Common myeloid progenitor, CD34-positive (primary cell): ENCODE results near the gene ARHGEF2.

Source experiments
- CTCF ChIA-PET: fragments of 350-600 bp; sonication (Branson Sonifier 250); formaldehyde crosslinking; loops from one replicate; lab custom pipeline; 2021; ENCODE audit warnings: antibody characterized with exemption; lab: Charles Lee
- POLR2A ChIA-PET: fragments of 350-600 bp; sonication (Branson Sonifier 250); formaldehyde crosslinking; loops from one replicate; lab custom pipeline; 2021; ENCODE audit warnings: antibody characterized with exemption; lab: Charles Lee
- DNase-seq, 3 donors: peaks; one replicate each; pipeline versions ENCODE4 v3.0.0 to v3.0.0-alpha.2; 2013
- H3K27ac ChIP-seq, 2 experiments: 1 replicate in 1 of 2; 2 replicates in 1 of 2; pipeline ENCODE4 v1.7.0; 2013; ENCODE audit warnings: inconsistent platforms in 2 of 2, low read length in 2 of 2, mild to moderate bottlenecking in 2 of 2, low read depth in 1 of 2, moderate library complexity in 1 of 2; ENCODE audit not compliant: severe bottlenecking in 2 of 2, insufficient read depth in 1 of 2, poor library complexity in 1 of 2
- H3K27me3 ChIP-seq, 5 experiments: replicated peaks in 2 of 5; 1 replicate in 3 of 5; 2 replicates in 2 of 5; pipeline versions ENCODE4 v1.6.1 to v1.7.0; 2013; ENCODE audit warnings: low read length in 4 of 5, mild to moderate bottlenecking in 2 of 5, moderate library complexity in 2 of 5, inconsistent platforms in 1 of 5; ENCODE audit not compliant: insufficient read depth in 5 of 5, control insufficient read depth in 4 of 5
- H3K36me3 ChIP-seq, 4 experiments: 1 replicate in 2 of 4; 2 replicates in 2 of 4; pipeline versions ENCODE4 v1.6.1 to v1.7.0; 2013; ENCODE audit warnings: low read length in 3 of 4, control low read depth in 1 of 4, mild to moderate bottlenecking in 1 of 4; ENCODE audit not compliant: control insufficient read depth in 4 of 4, insufficient read depth in 4 of 4
- H3K4me1 ChIP-seq, 4 experiments: 1 replicate in 3 of 4; 2 replicates in 1 of 4; pipeline versions ENCODE4 v1.6.1 to v1.7.1; 2013; ENCODE audit warnings: low read length in 3 of 4, mild to moderate bottlenecking in 3 of 4, control low read depth in 1 of 4, inconsistent platforms in 1 of 4, moderate library complexity in 1 of 4; ENCODE audit not compliant: control insufficient read depth in 4 of 4, insufficient read depth in 4 of 4; ENCODE audit errors: control extremely low read depth in 1 of 4
- H3K4me3 ChIP-seq, 7 experiments: 1 replicate in 4 of 7; 2 replicates in 3 of 7; pipeline versions ENCODE4 v1.5.1 to v1.7.0; 2013; ENCODE audit warnings: mild to moderate bottlenecking in 7 of 7, low read length in 6 of 7, moderate library complexity in 6 of 7, inconsistent platforms in 2 of 7, low read depth in 2 of 7, control low read depth in 1 of 7; ENCODE audit not compliant: insufficient read depth in 4 of 7, control insufficient read depth in 1 of 7; ENCODE audit errors: extremely low read depth in 1 of 7
- H3K9me3 ChIP-seq, 5 experiments: 1 replicate in 4 of 5; 2 replicates in 1 of 5; pipeline versions ENCODE4 v1.6.1 to v1.7.1; 2013; ENCODE audit warnings: low read length in 4 of 5, mild to moderate bottlenecking in 2 of 5, inconsistent platforms in 1 of 5, low read depth in 1 of 5, moderate library complexity in 1 of 5; ENCODE audit not compliant: control insufficient read depth in 4 of 5, insufficient read depth in 2 of 5; ENCODE audit errors: control extremely low read depth in 1 of 5
- WGBS: methylation state at CpG from one replicate; pipeline ENCODE4 v1.1.5; 2013; ENCODE audit not compliant: insufficient coverage; 5-methylcytosine and 5-hydroxymethylcytosine counted together

The ARHGEF2 gene

GRCh38 chr1:155947741-155948140 is 30.6 kb downstream of the ARHGEF2 start:
- no peaks in the 10 kb centered on the region for H3K27me3 ChIP-seq
- CTCF ChIA-PET, result interaction anchor here (1.1 to 3.2 kb wide), 7 partner anchors 10 to 42 kb away, joined by 3 to 18 read pairs (median 4); partner anchors contain the start of gene ARHGEF2
- H3K27ac ChIP-seq, result peak overlapping the region in 1 of 2 experiments; percentile 58
- peaks cover 2 to 31% (median 26%) of the 10 kb centered on the region in 4 experiments for H3K4me1 ChIP-seq
- H3K4me3 ChIP-seq, result no peak overlapping the region
- POLR2A ChIA-PET, result interaction anchor here (0.8 kb wide), 1 partner anchor 30 kb away, joined by 3 read pairs; no protein-coding TSS in a partner anchor
- WGBS, result 99% methylated on average over 7 of the region's 8 CpGs
- H3K9me3 ChIP-seq, result no peaks in the 10 kb centered on the region
- peaks cover 6 to 64% (median 58%) of the 10 kb centered on the region in 4 experiments for H3K36me3 ChIP-seq
- DNase-seq, result no peak

- ChIA-PET POLR2A (no interaction called here), CTCF (interaction anchor here (2.1 to 3.2 kb wide), 3 partner anchors 9 to 43 kb away, joined by 6 to 18 read pairs (median 14); partner anchors contain the start of gene ARHGEF2)
- WGBS, result 100% methylated on average over 1 of the region's 4 CpGs
- Histone ChIP-seq H3K9me3 (no peaks in the 10 kb centered on the region), H3K4me3 (no peak overlapping the region), H3K27me3 (no peaks in the 10 kb centered on the region), H3K4me1 (peaks cover 2 to 32% (median 26%) of the 10 kb centered on the region in 4 experiments), H3K36me3 (peaks cover 6 to 60% (median 53%) of the 10 kb centered on the region in 4 experiments), H3K27ac (peak overlapping the region in 1 of 2 experiments; percentile 58)
- no peak for DNase-seq
Measured at GRCh38 chr1:155947292-155947691, 31.1 kb downstream of the ARHGEF2 start.

- 94% methylated on average over 3 of the region's 8 CpGs for WGBS
- H3K36me3 ChIP-seq, result peaks cover 6 to 54% (median 48%) of the 10 kb centered on the region in 4 experiments
- H3K9me3 ChIP-seq, result no peaks in the 10 kb centered on the region
- H3K4me3 ChIP-seq, result peak overlapping the region in 1 of 7 experiments; percentile 25
- peaks cover 2 to 38% (median 29%) of the 10 kb centered on the region in 4 experiments for H3K4me1 ChIP-seq
- no peak for DNase-seq
- peak overlapping the region in 1 of 2 experiments; percentile 61 for H3K27ac ChIP-seq
- no peaks in the 10 kb centered on the region for H3K27me3 ChIP-seq
- POLR2A ChIA-PET, result interaction anchor here (1.0 kb wide), 1 partner anchor 32 kb away, joined by 3 read pairs; the partner anchor contains the start of gene ARHGEF2
- CTCF ChIA-PET, result interaction anchor here (0.8 to 4.1 kb wide), 6 partner anchors 9 to 43 kb away, joined by 3 to 15 read pairs (median 4); partner anchors contain the start of genes ARHGEF2 and KHDC4
Measured at GRCh38 chr1:155946633-155947219, 31.6 kb downstream of the ARHGEF2 start.

GRCh38 chr1:155944444-155944799 is 33.9 kb downstream of the ARHGEF2 start:
- Histone ChIP-seq H3K9me3 (no peaks in the 10 kb centered on the region), H3K27ac (no peak overlapping the region), H3K36me3 (peaks cover 2 to 34% (median 28%) of the 10 kb centered on the region in 4 experiments), H3K4me3 (no peak overlapping the region), H3K27me3 (no peaks in the 10 kb centered on the region), H3K4me1 (peaks cover 7 to 58% (median 49%) of the 10 kb centered on the region in 4 experiments)
- peak in 2 of 3 donors; percentile 34 to 40 for DNase-seq
- 52% methylated on average over 4 of the region's 6 CpGs for WGBS
- POLR2A ChIA-PET, result no interaction called here
- CTCF ChIA-PET, result interaction anchor here (0.9 to 4.1 kb wide), 5 partner anchors 12 to 45 kb away, joined by 3 to 19 read pairs (median 4); partner anchors contain the start of gene ARHGEF2

GRCh38 chr1:155942578-155943141 is 35.7 kb downstream of the ARHGEF2 start:
- Histone ChIP-seq H3K36me3 (peaks cover 2 to 22% (median 18%) of the 10 kb centered on the region in 4 experiments), H3K9me3 (no peaks in the 10 kb centered on the region), H3K4me3 (no peak overlapping the region), H3K4me1 (peaks cover 7 to 58% (median 48%) of the 10 kb centered on the region in 4 experiments), H3K27me3 (no peaks in the 10 kb centered on the region), H3K27ac (no peak overlapping the region)
- POLR2A ChIA-PET, result no interaction called here
- CTCF ChIA-PET, result interaction anchor here (1.0 to 4.1 kb wide), 8 partner anchors 9 to 123 kb away, joined by 3 to 19 read pairs (median 4); partner anchors contain the start of gene ARHGEF2
- WGBS, result 93% methylated on average over 9 of the region's 11 CpGs
- no peak for DNase-seq

- Histone ChIP-seq H3K27ac (no peak overlapping the region), H3K4me3 (no peak overlapping the region), H3K27me3 (no peaks in the 10 kb centered on the region), H3K9me3 (no peaks in the 10 kb centered on the region), H3K36me3 (peaks cover 2 to 15% (median 12%) of the 10 kb centered on the region in 4 experiments), H3K4me1 (peaks cover 7 to 54% (median 45%) of the 10 kb centered on the region in 4 experiments)
- ChIA-PET POLR2A (no interaction called here), CTCF (interaction anchor here (1.0 to 2.9 kb wide), 7 partner anchors 10 to 124 kb away, joined by 3 to 19 read pairs (median 4); partner anchors contain the start of gene ARHGEF2)
- 90% methylated on average over 25 of the region's 29 CpGs for WGBS
- DNase-seq, result no peak
Measured at GRCh38 chr1:155941845-155942531, 36.4 kb downstream of the ARHGEF2 start.
